PFSK-1 (cell line): ENCODE measurements around the gene NOX4.

Source experiments
- FOXP2 ChIP-seq: optimal IDR thresholded peaks from 2 replicates; pipeline ENCODE3; 2011; ENCODE audit warnings: borderline replicate concordance, control low read depth, inconsistent platforms; ENCODE audit not compliant: insufficient read depth; ENCODE audit errors: extremely low read length, extremely low read depth
- POLR2AphosphoS5 ChIP-seq: IDR thresholded peaks from 2 replicates; pipeline ENCODE4 v1.6.1; 2012; ENCODE audit warnings: low read depth, mild to moderate bottlenecking, control low read depth, low read length, moderate library complexity
- REST ChIP-seq, 2 experiments: IDR thresholded peaks; 2 replicates each; pipeline versions ENCODE4 v1.6.1 to v1.8.0; 2011 to 2012; ENCODE audit warnings: low read depth in 2 of 2, low read length in 2 of 2, control low read depth in 1 of 2, inconsistent platforms in 1 of 2, mild to moderate bottlenecking in 1 of 2, moderate library complexity in 1 of 2; ENCODE audit not compliant: insufficient read depth in 1 of 2
- SIN3A ChIP-seq: IDR thresholded peaks from 2 replicates; pipeline ENCODE4 v1.6.1; 2012; ENCODE audit warnings: mild to moderate bottlenecking, low read length, moderate library complexity, borderline replicate concordance; ENCODE audit not compliant: insufficient read depth
- TAF1 ChIP-seq: IDR thresholded peaks from 2 replicates; pipeline ENCODE4 v1.6.1; 2012; ENCODE audit warnings: low read length, control low read depth, borderline replicate concordance; ENCODE audit not compliant: insufficient read depth

Gene NOX4

GRCh38 chr11:89535221-89535620 is 44.0 kb upstream of the NOX4 start:
- TF ChIP-seq SIN3A, result no peak
- TF ChIP-seq TAF1, result no peak
- TF ChIP-seq REST (IDR thresholded peaks at IDR 0.05; ENCODE audit: insufficient read depth in 1 of 2, low read depth in 2 of 2, low read length in 2 of 2), result no peak
- no peak for TF ChIP-seq POLR2AphosphoS5
- no peak for TF ChIP-seq FOXP2

GRCh38 chr11:89529626-89530380 is 38.6 kb upstream of the NOX4 start:
- no peak for TF ChIP-seq REST (IDR thresholded peaks at IDR 0.05; ENCODE audit: insufficient read depth in 1 of 2, low read depth in 2 of 2, low read length in 2 of 2)
- no peak for TF ChIP-seq SIN3A
- no peak for TF ChIP-seq POLR2AphosphoS5
- no peak for TF ChIP-seq TAF1
- no peak for TF ChIP-seq FOXP2

DNA sequence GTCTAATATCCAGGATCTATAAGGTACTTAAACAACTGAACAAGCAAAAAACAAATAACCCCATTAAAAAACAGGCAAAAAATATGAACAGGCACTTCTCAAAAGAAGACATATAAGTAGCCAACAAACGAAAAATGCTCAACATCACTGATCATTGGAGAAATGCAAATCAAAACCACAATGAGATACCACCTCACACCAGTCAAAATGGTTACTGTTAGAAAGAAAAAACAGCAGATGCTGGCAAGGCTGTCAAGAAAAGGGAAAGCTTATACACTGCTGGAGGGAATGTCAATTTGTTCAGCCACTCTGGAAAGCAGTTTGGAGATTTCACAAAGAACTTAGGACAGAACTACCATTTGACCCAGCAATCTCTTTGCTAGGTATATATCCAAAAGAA is 30.6 kb upstream of the NOX4 start:
- TF ChIP-seq SIN3A, result no peak
- TF ChIP-seq FOXP2, result no peak
- no peak for TF ChIP-seq TAF1
- TF ChIP-seq REST (IDR thresholded peaks at IDR 0.05; ENCODE audit: insufficient read depth in 1 of 2, low read depth in 2 of 2, low read length in 2 of 2), result no peak
- TF ChIP-seq POLR2AphosphoS5, result no peak

DNA sequence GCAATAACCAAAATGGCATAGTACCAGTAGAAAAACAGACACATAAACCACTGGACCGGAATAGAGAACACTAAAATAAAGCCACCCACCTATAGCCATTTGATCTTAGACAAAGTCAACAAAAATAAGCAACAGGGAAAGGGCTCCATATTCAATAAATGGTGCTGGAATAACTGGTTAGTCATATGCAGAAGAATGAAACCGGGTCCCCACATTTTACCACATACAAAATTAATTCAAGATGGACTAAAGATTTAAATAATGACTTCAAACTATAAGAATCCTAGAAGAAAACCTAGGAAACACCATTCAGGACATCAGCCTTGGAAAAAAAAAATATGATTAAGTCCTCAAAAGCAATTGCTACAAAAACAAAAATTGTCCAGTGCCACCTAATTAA is 30.1 kb upstream of the NOX4 start:
- TF ChIP-seq TAF1 (no peak), SIN3A (no peak), FOXP2 (no peak), POLR2AphosphoS5 (no peak), REST (IDR thresholded peaks at IDR 0.05; ENCODE audit: insufficient read depth in 1 of 2, low read depth in 2 of 2, low read length in 2 of 2) (no peak)
